GM12865 (cell line): Measurements from ENCODE around the gene BLOC1S2.

Source experiments
- DNase-seq: peaks from one replicate; pipeline ENCODE4 v3.0.0; 2010; ENCODE audit warnings: low read depth
- H3K4me3 ChIP-seq: 2 replicates; pipeline ENCODE4 v1.5.1; 2011; ENCODE audit warnings: mild to moderate bottlenecking, low read depth, low read length, control low read depth
- CTCF ChIP-seq: IDR thresholded peaks from 2 replicates; pipeline ENCODE4 v1.5.1; 2011; ENCODE audit warnings: low read length, control low read depth, low read depth, inconsistent platforms; ENCODE audit not compliant: insufficient read depth; ENCODE audit errors: missing control alignments

Gene BLOC1S2

GRCh38 chr10:100327718-100328009 is 41.2 kb upstream of the BLOC1S2 start:
- no peak for DNase-seq
- TF ChIP-seq CTCF = no peak
- no peak overlapping the region for H3K4me3 ChIP-seq

GRCh38 chr10:100327007-100327717 is 40.7 kb upstream of the BLOC1S2 start:
- no peak for TF ChIP-seq CTCF
- H3K4me3 ChIP-seq = no peak overlapping the region; the same call in 1 of the 2 replicates
- DNase-seq = peak; percentile 89

- TF ChIP-seq CTCF = no peak
- DNase-seq = no peak
- H3K4me3 ChIP-seq = no peak overlapping the region
These were observed 38.7 kb upstream of the BLOC1S2 start for GRCh38 chr10:100325158-100325557.

GRCh38 chr10:100319707-100320402 is 33.4 kb upstream of the BLOC1S2 start:
- H3K4me3 ChIP-seq = no peak overlapping the region
- TF ChIP-seq CTCF = no peak
- no peak for DNase-seq

- no peak for DNase-seq
- no peak for TF ChIP-seq CTCF
- no peak overlapping the region for H3K4me3 ChIP-seq
These were observed 31.7 kb upstream of the BLOC1S2 start for GRCh38 chr10:100318207-100318606.

- H3K4me3 ChIP-seq = no peak overlapping the region
- no peak for DNase-seq
- TF ChIP-seq CTCF = no peak
These were observed 29.1 kb upstream of the BLOC1S2 start for GRCh38 chr10:100315615-100316014.
